PC-3 (cell line): ENCODE data around the gene KMT2C. TPM values are rescaled to one million over a fixed set of nuclear protein-coding genes. Genes with fewer than 3 reads are reported as not detected.

ENCODE experiments used
- ATAC-seq: fragments of 200-7000 bp; cut with Tn5 transposase; 2 replicates; pipeline ENCODE4 v1.9.1; 2020; ENCODE audit warnings: mild to moderate bottlenecking, moderate library complexity
- BruUV-seq: library from RNA; stranded (reverse); fragments of 400-500 nt; replicated peaks from 2 replicates; lab custom pipeline; 2021; lab: Mats Ljungman, UMichigan
- CTCF ChIA-PET: fragments of 300-600 bp; sonication (Branson Sonifier 250); formaldehyde crosslinking; loops from one replicate; lab custom pipeline; 2022; ENCODE audit warnings: antibody characterized with exemption; lab: Charles Lee
- POLR2A ChIA-PET: fragments of 300-600 bp; sonication (Branson Sonifier 250); formaldehyde crosslinking; loops from one replicate; lab custom pipeline; 2022; ENCODE audit warnings: antibody characterized with exemption; ENCODE audit not compliant: unreplicated experiment; lab: Charles Lee
- DNase-seq: peaks from one replicate; pipeline ENCODE4 v3.0.0-alpha.2; 2015
- H2AFZ ChIP-seq: fragments of 300-600 bp; sonication (generic); 2 replicates; pipeline ENCODE4 v1.6.0; 2016; ENCODE audit warnings: antibody characterized with exemption, low read length
- H3F3A ChIP-seq: fragments of 300-600 bp; sonication (generic); one replicate; pipeline ENCODE4 v1.6.0; 2017; ENCODE audit warnings: antibody characterized with exemption, low read length, control low read depth, mild to moderate bottlenecking; ENCODE audit not compliant: unreplicated experiment
- H3K27ac ChIP-seq: fragments of 300-600 bp; sonication (generic); 2 replicates; pipeline ENCODE4 v1.5.1; 2016; ENCODE audit warnings: mild to moderate bottlenecking, low read length
- H3K27me3 ChIP-seq: fragments of 300-600 bp; sonication (generic); 2 replicates; pipeline ENCODE4 v1.6.1; 2016; ENCODE audit warnings: low read length, mixed read lengths
- H3K36me3 ChIP-seq: fragments of 300-600 bp; sonication (generic); 2 replicates; pipeline ENCODE4 v1.6.1; 2016; ENCODE audit warnings: low read depth, mixed run types, low read length, mixed read lengths
- H3K4me1 ChIP-seq: fragments of 300-600 bp; sonication (generic); 2 replicates; pipeline ENCODE4 v1.5.1; 2016; ENCODE audit warnings: low read length; ENCODE audit not compliant: insufficient read depth
- H3K4me2 ChIP-seq: fragments of 300-600 bp; sonication (generic); 2 replicates; pipeline ENCODE4 v1.6.0; 2016; ENCODE audit warnings: low read length
- H3K4me3 ChIP-seq: fragments of 300-600 bp; sonication (generic); 2 replicates; pipeline ENCODE4 v1.5.1; 2016; ENCODE audit warnings: mild to moderate bottlenecking, low read length, mixed read lengths
- H3K79me2 ChIP-seq: fragments of 300-600 bp; sonication (generic); 2 replicates; pipeline ENCODE4 v1.6.1; 2017; ENCODE audit warnings: low read length, mixed read lengths
- H3K9ac ChIP-seq: fragments of 300-600 bp; sonication (generic); 2 replicates; pipeline ENCODE4 v1.6.0; 2016; ENCODE audit warnings: mild to moderate bottlenecking, low read length
- H3K9me2 ChIP-seq: fragments of 300-600 bp; sonication (generic); replicated peaks from 2 replicates; pipeline ENCODE4 v1.6.1; 2016; ENCODE audit warnings: mixed run types, low read length, mixed read lengths
- H3K9me3 ChIP-seq: fragments of 300-600 bp; sonication (generic); 2 replicates; pipeline ENCODE4 v1.6.1; 2016; ENCODE audit warnings: low read length, mixed read lengths
- H4K20me1 ChIP-seq: fragments of 300-600 bp; sonication (generic); 2 replicates; pipeline ENCODE4 v1.6.1; 2016; ENCODE audit warnings: low read length, mixed read lengths
- CTCF ChIP-seq: fragments of 300-600 bp; sonication (generic); conservative IDR thresholded peaks from 2 replicates; pipeline ENCODE4 v1.5.1; 2017; ENCODE audit warnings: antibody characterized with exemption, low read depth, mild to moderate bottlenecking, low read length
- EZH2 ChIP-seq: fragments of 300-600 bp; sonication (generic); IDR thresholded peaks from one replicate; pipeline ENCODE4 v1.6.1; 2017; ENCODE audit warnings: antibody characterized with exemption, mild to moderate bottlenecking, low read length; ENCODE audit not compliant: unreplicated experiment
- EZH2phosphoT487 ChIP-seq: fragments of 300-600 bp; sonication (generic); IDR thresholded peaks from 2 replicates; pipeline ENCODE4 v1.6.1; 2018; ENCODE audit warnings: mild to moderate bottlenecking, antibody characterized with exemption, low read length, borderline replicate concordance
- intact Hi-C: fragments of 100-400 bp; cut with micrococcal nuclease; formaldehyde crosslinking; loops from 2 replicates; pipeline ENCODE4 v1.9.0; 2023
- total RNA-seq: library from RNA; depleted of rRNA; stranded (reverse); fragments of >200 nt; gene quantifications from 2 replicates; pipeline ENCODE4 v1.2.3, GENCODE V29; 2014

Gene KMT2C
- total RNA-seq, 1 experiment from 2014 or later, result 15.3 TPM

- POLR2A ChIA-PET, result interaction anchor here (0.6 kb wide), 1 partner anchor 133 kb away, joined by 4 read pairs; no protein-coding TSS in a partner anchor
Measured at GRCh38 chr7:152095771-152096170, 340.0 kb downstream of the KMT2C start.

GRCh38 chr7:152093717-152094116 is 342.1 kb downstream of the KMT2C start:
- Histone ChIP-seq H2AFZ (no peak overlapping the region), H3K36me3 (peaks cover 6% of the 10 kb centered on the region), H3K9me3 (peaks cover 11% of the 10 kb centered on the region; the same call in 1 of the 2 replicates), H3K4me1 (no peaks in the 10 kb centered on the region), H3F3A (no peaks in the 10 kb centered on the region), H3K4me2 (no peak overlapping the region), H3K27ac (no peak overlapping the region), H3K9me2 (no peaks in the 10 kb centered on the region), H3K4me3 (no peak overlapping the region), H3K79me2 (no peaks in the 10 kb centered on the region), H4K20me1 (no peaks in the 10 kb centered on the region), H3K9ac (no peak overlapping the region), H3K27me3 (no peaks in the 10 kb centered on the region)
- TF ChIP-seq CTCF (no peak), EZH2 (no peak), EZH2phosphoT487 (no peak)
- intact Hi-C loops, result no loop called here
- ChIA-PET POLR2A (no interaction called here), CTCF (no interaction called here)
- no TSS peak for BruUV-seq
- ATAC-seq, result no peak
- no peak for DNase-seq

More at GRCh38 chr7:152095771-152096170, 340.0 kb downstream of the KMT2C start:
- no peaks in the 10 kb centered on the region for H3K9me2 ChIP-seq
- H4K20me1 ChIP-seq, result no peaks in the 10 kb centered on the region
- BruUV-seq, result no TSS peak
- H2AFZ ChIP-seq, result no peak overlapping the region
- H3K27ac ChIP-seq, result no peak overlapping the region
- H3K36me3 ChIP-seq, result no peaks in the 10 kb centered on the region
- no peaks in the 10 kb centered on the region for H3K27me3 ChIP-seq
- intact Hi-C loops, result no loop called here
- no peak for TF ChIP-seq EZH2
- no peak for TF ChIP-seq CTCF
- no peak for TF ChIP-seq EZH2phosphoT487
- CTCF ChIA-PET, result no interaction called here
- H3F3A ChIP-seq, result no peaks in the 10 kb centered on the region
- H3K4me3 ChIP-seq, result no peak overlapping the region
- H3K4me2 ChIP-seq, result no peak overlapping the region
- DNase-seq, result no peak
- no peak overlapping the region for H3K9ac ChIP-seq
- no peaks in the 10 kb centered on the region for H3K9me3 ChIP-seq
- no peaks in the 10 kb centered on the region for H3K4me1 ChIP-seq
- no peak for ATAC-seq
- no peaks in the 10 kb centered on the region for H3K79me2 ChIP-seq

GRCh38 chr7:152090747-152091146 is 345.1 kb downstream of the KMT2C start:
- H3K4me1 ChIP-seq, result no peaks in the 10 kb centered on the region
- H3K9me3 ChIP-seq, result peaks cover 21% of the 10 kb centered on the region; the same call in 1 of the 2 replicates
- no peaks in the 10 kb centered on the region for H4K20me1 ChIP-seq
- no peak overlapping the region for H2AFZ ChIP-seq
- BruUV-seq, result no TSS peak
- H3K36me3 ChIP-seq, result peaks cover 10% of the 10 kb centered on the region
- ATAC-seq (no peak), DNase-seq (no peak)
- no peak overlapping the region for H3K4me2 ChIP-seq
- POLR2A ChIA-PET, result no interaction called here
- H3K9ac ChIP-seq, result no peak overlapping the region
- CTCF ChIA-PET, result no interaction called here
- no peak overlapping the region for H3K4me3 ChIP-seq
- H3F3A ChIP-seq, result no peaks in the 10 kb centered on the region
- H3K27ac ChIP-seq, result no peak overlapping the region
- H3K9me2 ChIP-seq, result no peaks in the 10 kb centered on the region
- no peak for TF ChIP-seq EZH2phosphoT487
- TF ChIP-seq EZH2, result no peak
- TF ChIP-seq CTCF, result no peak
- no peaks in the 10 kb centered on the region for H3K79me2 ChIP-seq
- intact Hi-C loops, result no loop called here
- H3K27me3 ChIP-seq, result no peaks in the 10 kb centered on the region
